ENCODE measurements around the gene CMBL. TPM values are rescaled to one million over a fixed set of nuclear protein-coding genes. Genes with fewer than 3 reads are reported as not detected.
A peak's percentile ranks its signal among the peaks of the same experiment; 100 is the strongest.

CMBL gene
- total RNA-seq, 1 experiment from 2014 or later: 43.2 TPM

GRCh38 chr5:10333154-10334006 lies 25.7 kb upstream of the CMBL start:
- in situ Hi-C loops (cut with HindIII; ENCODE audit: low pct_unique_long_range_greater_than_20kb, low sequenced_read_pairs): no loop called here
- peak overlapping the region; percentile 80 for H3K27ac ChIP-seq (ENCODE audit: low read length)
- ChIA-PET POLR2A (interaction anchor here (0.7 kb wide), 1 partner anchor 50 kb away, joined by 3 read pairs; no protein-coding TSS in a partner anchor), CTCF (no interaction called here)
- peaks cover 29% of the 10 kb centered on the region for H3K4me1 ChIP-seq (ENCODE audit: control insufficient read depth, insufficient read depth, low read length)
- H3K9me3 ChIP-seq (ENCODE audit: control insufficient read depth, insufficient read depth, low read depth, low read length): no peaks in the 10 kb centered on the region
- no peak for DNase-seq (ENCODE audit: low read depth, low spot score)
- TF ChIP-seq, protein P1, sequence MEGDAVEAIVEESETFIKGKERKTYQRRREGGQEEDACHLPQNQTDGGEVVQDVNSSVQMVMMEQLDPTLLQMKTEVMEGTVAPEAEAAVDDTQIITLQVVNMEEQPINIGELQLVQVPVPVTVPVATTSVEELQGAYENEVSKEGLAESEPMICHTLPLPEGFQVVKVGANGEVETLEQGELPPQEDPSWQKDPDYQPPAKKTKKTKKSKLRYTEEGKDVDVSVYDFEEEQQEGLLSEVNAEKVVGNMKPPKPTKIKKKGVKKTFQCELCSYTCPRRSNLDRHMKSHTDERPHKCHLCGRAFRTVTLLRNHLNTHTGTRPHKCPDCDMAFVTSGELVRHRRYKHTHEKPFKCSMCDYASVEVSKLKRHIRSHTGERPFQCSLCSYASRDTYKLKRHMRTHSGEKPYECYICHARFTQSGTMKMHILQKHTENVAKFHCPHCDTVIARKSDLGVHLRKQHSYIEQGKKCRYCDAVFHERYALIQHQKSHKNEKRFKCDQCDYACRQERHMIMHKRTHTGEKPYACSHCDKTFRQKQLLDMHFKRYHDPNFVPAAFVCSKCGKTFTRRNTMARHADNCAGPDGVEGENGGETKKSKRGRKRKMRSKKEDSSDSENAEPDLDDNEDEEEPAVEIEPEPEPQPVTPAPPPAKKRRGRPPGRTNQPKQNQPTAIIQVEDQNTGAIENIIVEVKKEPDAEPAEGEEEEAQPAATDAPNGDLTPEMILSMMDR (IDR thresholded peaks at IDR 0.05): no peak
- TF ChIP-seq POLR2AphosphoS5 (IDR thresholded peaks at IDR 0.05; ENCODE audit: low read depth, low read length): 0 out of 2 replicates have a peak, but pooled peaks have one; percentile 31
- 0 out of 2 replicates have a peak, but pooled peaks have one; percentile 29 for TF ChIP-seq SIN3A (IDR thresholded peaks at IDR 0.05; ENCODE audit: borderline replicate concordance, insufficient read depth, low read depth, low read length)
- TF ChIP-seq, protein P2, sequence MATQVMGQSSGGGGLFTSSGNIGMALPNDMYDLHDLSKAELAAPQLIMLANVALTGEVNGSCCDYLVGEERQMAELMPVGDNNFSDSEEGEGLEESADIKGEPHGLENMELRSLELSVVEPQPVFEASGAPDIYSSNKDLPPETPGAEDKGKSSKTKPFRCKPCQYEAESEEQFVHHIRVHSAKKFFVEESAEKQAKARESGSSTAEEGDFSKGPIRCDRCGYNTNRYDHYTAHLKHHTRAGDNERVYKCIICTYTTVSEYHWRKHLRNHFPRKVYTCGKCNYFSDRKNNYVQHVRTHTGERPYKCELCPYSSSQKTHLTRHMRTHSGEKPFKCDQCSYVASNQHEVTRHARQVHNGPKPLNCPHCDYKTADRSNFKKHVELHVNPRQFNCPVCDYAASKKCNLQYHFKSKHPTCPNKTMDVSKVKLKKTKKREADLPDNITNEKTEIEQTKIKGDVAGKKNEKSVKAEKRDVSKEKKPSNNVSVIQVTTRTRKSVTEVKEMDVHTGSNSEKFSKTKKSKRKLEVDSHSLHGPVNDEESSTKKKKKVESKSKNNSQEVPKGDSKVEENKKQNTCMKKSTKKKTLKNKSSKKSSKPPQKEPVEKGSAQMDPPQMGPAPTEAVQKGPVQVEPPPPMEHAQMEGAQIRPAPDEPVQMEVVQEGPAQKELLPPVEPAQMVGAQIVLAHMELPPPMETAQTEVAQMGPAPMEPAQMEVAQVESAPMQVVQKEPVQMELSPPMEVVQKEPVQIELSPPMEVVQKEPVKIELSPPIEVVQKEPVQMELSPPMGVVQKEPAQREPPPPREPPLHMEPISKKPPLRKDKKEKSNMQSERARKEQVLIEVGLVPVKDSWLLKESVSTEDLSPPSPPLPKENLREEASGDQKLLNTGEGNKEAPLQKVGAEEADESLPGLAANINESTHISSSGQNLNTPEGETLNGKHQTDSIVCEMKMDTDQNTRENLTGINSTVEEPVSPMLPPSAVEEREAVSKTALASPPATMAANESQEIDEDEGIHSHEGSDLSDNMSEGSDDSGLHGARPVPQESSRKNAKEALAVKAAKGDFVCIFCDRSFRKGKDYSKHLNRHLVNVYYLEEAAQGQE (IDR thresholded peaks at IDR 0.05; ENCODE audit: insufficient read depth in 1 of 2, low read depth in 2 of 2, low read length in 1 of 2): no peak
- TF ChIP-seq TCF7L2 (IDR thresholded peaks at IDR 0.05; ENCODE audit: low read depth, low read length): peak; percentile 23; the same call in 1 of the 2 replicates
- ATAC-seq: peak; percentile 90
- no peaks in the 10 kb centered on the region for H3K27me3 ChIP-seq (ENCODE audit: control insufficient read depth, insufficient read depth, low read length)
- H3K4me3 ChIP-seq (ENCODE audit: low read depth in 2 of 2, low read length in 2 of 2): peak overlapping the region; percentile 70 to 87
- intact Hi-C loops (cut with micrococcal nuclease; ENCODE audit: unreplicated experiment): loop anchor here (1.0 kb wide), 1 partner anchor 49 kb away; no protein-coding TSS in a partner anchor
- no TSS peak for BruUV-seq (replicated peaks)
- no peaks in the 10 kb centered on the region for H3K36me3 ChIP-seq (ENCODE audit: control insufficient read depth, insufficient read depth, low read length)

DNA sequence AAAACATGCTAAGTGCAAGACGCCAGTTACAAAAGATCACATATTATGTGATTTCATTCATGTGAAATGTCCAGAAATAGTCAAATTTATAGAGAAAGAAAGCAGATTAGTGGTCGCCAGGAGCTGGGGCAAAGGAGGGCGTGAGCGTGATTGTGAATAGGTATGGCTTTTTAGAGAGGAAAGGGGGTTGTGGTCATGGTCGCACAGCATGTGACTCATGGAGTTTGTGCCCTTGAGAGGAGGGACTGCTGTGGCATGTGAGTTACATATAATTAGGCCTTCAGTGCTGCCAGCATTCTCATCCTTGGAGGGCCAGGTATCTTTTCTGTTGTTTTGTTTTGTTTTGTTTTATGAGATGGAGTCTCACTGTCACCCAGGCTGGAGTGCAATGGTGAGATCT lies 24.6 kb upstream of the CMBL start:
- POLR2A ChIA-PET: no interaction called here
- intact Hi-C loops (cut with micrococcal nuclease; ENCODE audit: unreplicated experiment) (no loop called here), in situ Hi-C loops (cut with HindIII; ENCODE audit: low pct_unique_long_range_greater_than_20kb, low sequenced_read_pairs) (no loop called here)
- ATAC-seq (no peak), DNase-seq (ENCODE audit: low read depth, low spot score) (no peak)
- CTCF ChIA-PET: interaction anchor here (0.6 kb wide), 1 partner anchor 32 kb away, joined by 3 read pairs; no protein-coding TSS in a partner anchor
- Histone ChIP-seq H3K9me3 (ENCODE audit: control insufficient read depth, insufficient read depth, low read depth, low read length) (no peaks in the 10 kb centered on the region), H3K27ac (ENCODE audit: low read length) (no peak overlapping the region), H3K4me1 (ENCODE audit: control insufficient read depth, insufficient read depth, low read length) (peaks cover 29% of the 10 kb centered on the region), H3K4me3 (ENCODE audit: low read depth in 2 of 2, low read length in 2 of 2) (no peak overlapping the region), H3K36me3 (ENCODE audit: control insufficient read depth, insufficient read depth, low read length) (no peaks in the 10 kb centered on the region), H3K27me3 (ENCODE audit: control insufficient read depth, insufficient read depth, low read length) (no peaks in the 10 kb centered on the region)
- BruUV-seq (replicated peaks): no TSS peak
- no peak for TF ChIP-seq SIN3A (IDR thresholded peaks at IDR 0.05; ENCODE audit: borderline replicate concordance, insufficient read depth, low read depth, low read length)
- TF ChIP-seq POLR2AphosphoS5 (IDR thresholded peaks at IDR 0.05; ENCODE audit: low read depth, low read length): no peak
- TF ChIP-seq, protein P2 (IDR thresholded peaks at IDR 0.05; ENCODE audit: insufficient read depth in 1 of 2, low read depth in 2 of 2, low read length in 1 of 2): no peak
- TF ChIP-seq, protein P1 (IDR thresholded peaks at IDR 0.05): no peak
- TF ChIP-seq TCF7L2 (IDR thresholded peaks at IDR 0.05; ENCODE audit: low read depth, low read length): no peak
